GM21619 (cell line): Measurements from ENCODE around the gene TSPEAR.
"Not testable (repeated sequence)": the region's sequence is repeated elsewhere in the genome, so short reads cannot be mapped to it uniquely, and the experiment has no call there.

Experiments
- ATAC-seq: cut with Tn5 transposase; IDR thresholded peaks from one replicate; pipeline ENCODE4 v1.9.1; 2021; ENCODE audit not compliant: unreplicated experiment

TSPEAR gene

DNA sequence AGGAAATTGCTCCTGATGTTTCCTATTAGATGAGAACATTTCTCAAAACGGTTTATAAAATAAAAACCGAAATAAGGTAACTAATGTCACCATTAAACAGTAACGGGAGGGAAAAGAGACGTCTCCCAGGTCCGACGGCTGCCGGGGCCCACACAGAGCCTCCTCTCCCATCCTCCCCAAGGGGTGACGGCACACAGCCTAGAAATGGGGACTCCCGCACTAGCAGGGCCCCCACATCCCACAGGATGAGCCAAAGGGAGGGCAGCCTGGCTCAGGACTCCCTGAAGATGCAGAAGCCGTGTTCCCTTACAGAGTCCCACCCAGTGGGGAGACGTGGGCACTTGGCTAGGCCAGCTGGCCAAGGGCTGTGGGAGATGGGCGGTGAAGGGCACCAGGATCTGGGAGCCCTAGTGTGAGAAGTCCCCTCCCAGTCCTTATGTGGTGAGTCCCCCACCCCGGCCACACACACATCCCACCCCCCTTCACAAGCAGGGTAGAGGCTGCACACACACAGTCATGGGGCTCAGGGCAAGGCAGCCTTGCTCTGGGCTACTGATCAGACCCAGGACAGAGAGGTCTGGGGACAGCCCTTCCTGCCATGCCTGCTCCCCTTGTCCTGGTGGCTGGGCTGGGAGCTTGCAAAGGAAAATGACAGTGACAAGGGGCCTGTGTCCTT is 156.0 kb downstream of the TSPEAR start:
- ATAC-seq: no peak

GRCh38 chr21:44552681-44553080 is 158.7 kb downstream of the TSPEAR start:
- no peak for ATAC-seq

DNA sequence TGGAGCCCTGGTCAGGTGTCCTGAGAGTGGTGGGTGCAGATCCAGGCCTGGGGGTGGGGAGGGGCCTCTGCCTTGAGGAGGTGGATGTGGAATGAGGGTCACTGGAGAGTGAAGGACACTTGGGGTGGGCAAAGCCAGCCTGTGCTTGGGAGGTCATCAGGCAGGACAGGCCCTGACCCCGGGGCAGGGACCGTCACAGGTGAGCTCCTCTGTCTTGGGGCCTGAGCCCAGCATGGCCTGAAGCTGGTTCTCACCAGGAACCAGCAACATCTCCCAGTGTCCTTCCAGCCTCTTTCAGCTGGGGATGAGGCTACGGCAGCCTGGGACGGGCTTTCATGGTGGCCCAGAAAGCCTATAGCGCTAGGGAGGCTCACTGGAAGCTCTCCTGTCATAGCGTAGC is 159.2 kb downstream of the TSPEAR start:
- ATAC-seq: no peak

- ATAC-seq: no peak
These were observed 159.9 kb downstream of the TSPEAR start, which contains the start of gene KRTAP10-2 for GRCh38 chr21:44551340-44551961. TSS of gene KRTAP10-2 (minus strand) at chr21:44551505. CDS start at chr21:44551458, 47 bp downstream.

- ATAC-seq: no peak
These were observed 160.6 kb downstream of the TSPEAR start for GRCh38 chr21:44550807-44551206.

GRCh38 chr21:44550285-44550684 is 161.1 kb downstream of the TSPEAR start:
- not testable (repeated sequence) for ATAC-seq

DNA sequence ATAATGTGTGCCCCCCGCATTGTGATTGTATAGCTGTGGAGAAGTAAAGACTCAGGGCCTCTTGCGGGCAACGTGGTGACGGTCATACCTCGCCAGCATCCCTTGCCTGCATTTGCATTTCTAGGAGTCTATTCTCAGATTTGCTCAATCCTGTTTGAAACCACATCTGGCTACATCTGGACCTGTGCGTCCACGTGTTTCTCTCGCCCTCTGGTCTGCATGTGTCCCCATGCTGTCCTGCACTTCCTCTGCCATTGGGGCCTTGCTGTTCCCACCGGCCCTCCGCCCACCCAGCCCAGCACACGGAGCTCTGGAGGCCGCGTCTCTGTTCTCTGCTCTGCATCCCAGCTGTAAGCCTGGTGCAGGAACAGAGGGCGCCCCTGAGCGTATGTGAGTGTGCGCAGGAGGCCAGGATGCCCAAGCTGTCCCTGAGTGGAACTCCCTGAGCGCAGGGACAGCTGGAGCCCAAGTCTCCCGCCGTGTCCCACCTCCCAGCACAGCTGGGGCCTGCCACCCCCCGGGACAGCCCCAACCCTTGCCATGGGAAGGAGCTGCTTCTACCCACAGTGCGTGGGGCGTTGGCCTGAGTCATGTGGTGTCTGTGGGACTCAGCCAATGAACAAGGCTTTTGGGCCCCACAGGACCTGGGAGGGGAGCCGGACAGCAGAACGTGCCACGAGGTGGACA is 161.7 kb downstream of the TSPEAR start:
- ATAC-seq: no peak

GRCh38 chr21:44548922-44549321 is 162.4 kb downstream of the TSPEAR start:
- ATAC-seq: no peak

DNA sequence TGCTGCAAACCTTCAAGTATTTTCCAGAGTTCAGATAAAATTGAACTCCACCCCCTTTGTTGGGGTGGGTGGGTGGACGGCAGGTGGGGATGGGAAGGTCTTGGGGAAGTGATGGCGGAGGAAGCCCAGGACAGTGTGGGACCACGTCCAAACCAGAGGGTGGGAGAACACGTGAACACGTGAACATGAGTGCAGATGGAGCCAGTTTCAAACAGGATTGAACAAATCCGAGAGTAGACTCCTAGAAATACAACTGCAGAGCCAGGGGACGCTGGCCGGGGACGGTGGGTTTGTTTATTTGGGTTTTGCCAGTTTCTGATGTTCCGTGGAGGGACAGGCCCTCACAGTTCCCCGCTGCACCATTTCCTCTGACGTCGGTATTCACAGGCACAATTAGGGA is 163.0 kb downstream of the TSPEAR start:
- no peak for ATAC-seq

DNA sequence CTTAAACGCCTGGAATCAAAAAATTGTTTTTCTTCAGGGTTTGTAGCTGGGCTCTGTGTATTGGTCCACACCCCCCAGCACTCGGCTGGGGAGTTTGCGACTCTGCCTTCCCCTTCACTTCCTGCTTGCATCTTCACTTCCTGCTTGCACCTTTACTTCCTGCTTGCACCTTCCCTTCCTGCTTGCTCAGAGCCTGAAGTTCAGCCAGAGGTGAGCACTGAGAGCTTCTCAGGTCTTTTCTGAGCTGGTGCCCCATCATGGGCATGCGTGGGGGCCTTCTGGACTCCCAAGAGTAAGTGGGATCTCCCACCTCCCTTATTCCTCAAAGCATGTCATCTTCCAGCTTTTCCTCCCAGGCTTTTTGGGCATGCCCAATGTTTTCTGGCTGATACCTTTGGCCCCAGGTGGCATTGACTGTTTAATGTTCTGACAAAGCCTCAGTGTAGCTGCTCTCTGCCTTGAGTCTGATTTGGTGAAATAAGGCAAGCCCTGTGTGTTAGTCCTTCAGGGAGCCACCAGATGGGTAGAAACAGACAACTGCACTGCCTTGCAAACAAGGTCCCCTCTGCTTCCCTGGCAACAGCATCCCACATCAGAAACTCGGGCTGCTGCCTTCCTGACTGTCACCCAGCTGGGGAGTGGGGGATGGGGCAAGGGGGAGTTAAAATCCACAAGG is 163.6 kb downstream of the TSPEAR start:
- no peak for ATAC-seq

DNA sequence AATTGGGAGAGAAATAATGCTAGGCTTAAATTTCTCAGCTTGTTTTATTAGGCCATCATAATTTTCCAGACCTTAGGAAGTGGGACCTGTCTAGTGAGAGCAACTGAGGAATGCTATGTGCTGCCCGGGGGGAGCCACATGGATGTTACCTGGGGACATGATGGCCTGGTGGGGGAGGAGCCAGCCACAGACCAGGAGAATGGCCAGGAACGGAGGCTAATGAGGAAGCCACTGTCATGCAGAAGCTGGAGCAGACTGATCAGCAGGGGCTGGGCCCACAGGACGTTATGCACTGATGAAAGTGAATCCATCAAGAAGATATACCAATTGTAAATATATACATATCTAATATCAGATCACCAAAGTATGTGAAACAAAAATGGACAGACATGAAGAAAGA is 166.8 kb downstream of the TSPEAR start:
- no peak for ATAC-seq

DNA sequence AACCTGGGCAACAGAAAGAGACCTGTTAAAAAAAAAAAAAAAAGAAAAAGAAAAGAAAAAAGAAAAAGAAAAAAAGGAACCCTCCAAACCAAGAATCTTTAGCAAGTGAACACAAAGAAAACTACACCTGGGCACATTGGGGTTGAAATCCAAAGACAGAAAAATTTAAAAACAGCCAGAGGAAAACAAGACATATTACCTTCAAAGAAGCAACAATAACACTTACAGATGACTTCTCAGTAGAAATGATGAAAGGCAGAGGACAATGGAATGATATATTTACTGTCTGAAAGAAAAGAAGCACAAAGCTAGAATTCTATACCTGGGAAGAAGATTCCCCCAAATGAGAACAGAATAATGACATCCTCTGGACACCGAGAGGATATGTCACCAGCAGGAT is 168.7 kb downstream of the TSPEAR start:
- no peak for ATAC-seq

DNA sequence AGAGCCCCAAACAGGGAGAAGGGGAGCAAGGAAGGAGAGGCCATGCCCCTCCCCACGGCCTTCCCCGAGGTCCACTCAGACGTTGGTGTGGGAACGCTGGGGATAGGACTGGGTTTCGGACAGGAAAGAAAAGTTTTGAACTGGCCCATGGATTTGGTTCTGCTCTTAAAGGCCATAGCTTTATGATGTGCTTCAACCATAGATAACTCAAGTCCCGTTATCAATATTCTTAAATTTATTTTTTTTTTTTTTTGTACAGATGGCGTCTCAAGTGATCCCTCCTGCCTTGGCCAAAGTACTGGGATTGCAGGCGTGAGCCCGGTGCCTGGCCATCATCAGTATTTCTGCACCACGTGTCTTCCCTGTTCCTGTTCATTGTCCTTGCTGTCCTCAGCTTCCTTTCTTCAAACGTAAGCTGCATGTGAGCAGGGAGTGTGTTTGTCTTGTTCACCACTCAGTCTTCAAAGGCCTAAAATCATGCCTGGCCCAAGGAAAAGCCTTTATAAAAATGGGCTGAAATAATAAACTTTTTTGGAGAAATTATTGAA is 170.6 kb downstream of the TSPEAR start:
- ATAC-seq: no peak

DNA sequence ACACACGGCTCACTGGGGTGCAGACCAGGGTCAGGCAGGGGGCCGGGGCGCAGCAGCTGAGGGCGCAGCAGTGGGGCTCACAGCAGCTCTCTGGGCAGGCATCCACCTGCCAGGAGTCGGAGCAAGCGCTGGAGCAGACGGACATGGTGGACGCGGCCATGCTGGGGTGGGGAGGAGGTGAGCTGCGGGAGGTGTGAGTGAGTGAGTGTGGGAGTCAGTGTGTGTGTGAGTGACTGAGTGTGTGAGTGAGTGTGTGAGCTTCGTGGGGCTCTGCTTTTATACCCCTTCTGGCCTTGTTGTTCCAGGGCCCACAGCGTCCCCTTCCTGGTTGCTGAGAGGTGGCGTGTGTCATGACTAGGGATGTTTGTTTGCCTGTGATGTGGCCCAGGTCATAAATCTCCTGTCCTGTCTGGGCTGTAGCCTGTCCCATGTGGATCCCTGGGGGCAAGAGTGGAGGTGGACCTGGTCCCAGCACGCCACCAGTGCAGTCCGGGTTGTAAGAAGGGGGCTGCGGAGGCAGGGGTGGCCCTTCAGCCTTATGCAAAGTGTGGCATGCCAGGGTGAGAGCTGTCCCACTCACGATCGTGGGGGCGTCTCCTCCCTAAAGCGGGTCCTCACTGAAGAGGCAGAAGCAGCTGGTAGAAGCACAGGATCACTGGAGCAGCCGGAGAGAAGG is 171.2 kb downstream of the TSPEAR start, which contains the start of gene KRTAP10-1:
Gene KRTAP10-1, minus strand, starts transcription at position 205 of the 676 bp plus-strand sequence. Its CDS starts 45 bp downstream, at position 160.
- ATAC-seq: no peak

DNA sequence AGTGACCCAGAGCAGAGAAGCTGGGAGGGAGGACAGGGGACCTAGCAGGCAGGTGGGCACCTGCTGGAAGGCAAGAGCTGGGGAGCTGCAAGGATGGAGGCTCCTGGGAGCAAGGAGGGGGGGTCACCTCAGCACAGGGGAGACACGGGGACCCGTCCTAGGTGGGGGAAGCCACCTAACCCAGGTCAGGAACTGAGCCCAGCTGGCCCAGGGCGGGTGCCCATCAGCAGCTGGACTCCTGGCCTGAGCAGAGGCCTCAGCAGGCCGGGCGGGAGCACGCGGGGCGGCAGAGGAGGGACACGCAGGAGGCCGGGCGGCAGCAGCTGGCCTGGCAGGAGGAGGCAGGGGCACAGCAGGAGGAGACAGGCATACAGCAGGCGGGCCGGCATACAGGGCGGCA is 172.3 kb downstream of the TSPEAR start:
- no peak for ATAC-seq

DNA sequence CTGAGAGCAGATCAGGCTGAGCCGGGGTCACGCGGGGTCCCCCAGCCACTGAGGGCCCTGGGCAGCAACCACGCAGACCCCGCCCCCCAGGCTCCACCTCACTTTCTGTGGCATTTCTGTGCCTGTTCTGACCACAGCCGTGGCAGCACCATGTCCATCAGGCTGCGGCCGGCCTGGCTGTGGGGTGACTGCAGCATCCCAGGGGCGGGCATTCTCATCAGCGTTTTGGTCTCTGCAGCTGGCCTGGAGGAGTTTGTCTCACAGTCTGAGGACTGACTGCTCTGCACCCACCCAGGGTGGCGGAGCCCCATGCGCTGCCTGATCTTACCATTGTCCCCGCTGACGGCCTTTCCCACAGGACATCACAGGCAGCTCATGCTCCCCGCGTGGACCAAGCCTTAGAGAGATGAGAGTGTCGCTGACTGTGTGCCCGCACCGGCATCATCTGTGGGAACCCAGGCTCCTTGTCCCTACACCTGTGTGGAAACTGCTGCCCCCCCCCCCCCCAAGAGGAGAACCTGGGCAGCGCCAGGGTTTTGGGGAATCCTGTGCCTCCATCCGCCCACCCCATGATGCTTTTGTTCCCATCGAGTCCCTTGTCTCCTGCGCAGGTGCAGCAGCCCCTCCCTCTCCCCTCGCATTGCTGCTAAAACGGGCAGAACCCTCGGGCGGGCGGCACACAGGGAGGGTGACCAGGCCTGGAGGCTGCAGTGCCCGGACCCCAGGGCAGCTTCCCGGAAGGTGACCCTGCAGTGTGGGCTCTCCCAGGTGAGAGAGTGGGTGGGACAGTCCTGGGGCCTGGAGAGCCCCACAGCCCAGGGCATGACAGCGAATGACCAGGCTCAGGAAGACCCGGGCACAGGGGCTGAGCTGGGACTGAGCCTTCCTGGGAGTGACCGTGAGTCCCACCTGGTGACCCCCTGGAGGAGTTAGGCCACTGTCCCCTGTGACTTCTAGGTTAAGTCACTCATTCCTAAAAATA is 173.2 kb downstream of the TSPEAR start:
- no peak for ATAC-seq

- no peak for ATAC-seq
These were observed 175.4 kb downstream of the TSPEAR start for GRCh38 chr21:44535963-44536362.

GRCh38 chr21:44534688-44535087 is 176.7 kb downstream of the TSPEAR start:
- no peak for ATAC-seq

GRCh38 chr21:44533891-44534627 is 177.3 kb downstream of the TSPEAR start:
- ATAC-seq: no peak
